Tibial nerve (tissue), 4 donors: ENCODE data around the gene IL3.

ENCODE experiments used
- CTCF ChIP-seq, 5 experiments: fragments of 200-600 bp in 3 of 5; fragments of 450-650 bp in 2 of 5; sonication (generic) in 3 of 5; IDR thresholded peaks; one replicate each; pipeline ENCODE4 v1.5.1; 2016 to 2019; ENCODE audit warnings: antibody characterized with exemption in 5 of 5, mild to moderate bottlenecking in 3 of 5, moderate library complexity in 2 of 5
- EP300 ChIP-seq, 2 donors: sonication (generic); formaldehyde crosslinking; IDR thresholded peaks; one replicate each; pipeline ENCODE4 v1.6.1; 2017; ENCODE audit warnings: antibody characterized with exemption in 2 of 2, mild to moderate bottlenecking in 1 of 2
- POLR2A ChIP-seq, 2 donors: fragments of 450-650 bp; IDR thresholded peaks; one replicate each; pipeline ENCODE4 v1.6.1; 2017; ENCODE audit warnings: antibody characterized with exemption in 2 of 2, mild to moderate bottlenecking in 2 of 2, moderate library complexity in 2 of 2

GRCh38 chr5:132050136-132050535, 10.3 kb upstream of the IL3 start:
- TF ChIP-seq POLR2A (IDR thresholded peaks at IDR 0.05) (no peak), CTCF (IDR thresholded peaks at IDR 0.05) (no peak), EP300 (IDR thresholded peaks at IDR 0.05) (no peak)
